Measurements from ENCODE around the gene CCDC169. TPM values are rescaled to one million over a fixed set of nuclear protein-coding genes. Genes with fewer than 3 reads are reported as not detected.

The CCDC169 gene
- total and polyA plus RNA-seq, 10 donors: 0.06 to 0.44 (median 0.13) TPM; not detected in 4

DNA sequence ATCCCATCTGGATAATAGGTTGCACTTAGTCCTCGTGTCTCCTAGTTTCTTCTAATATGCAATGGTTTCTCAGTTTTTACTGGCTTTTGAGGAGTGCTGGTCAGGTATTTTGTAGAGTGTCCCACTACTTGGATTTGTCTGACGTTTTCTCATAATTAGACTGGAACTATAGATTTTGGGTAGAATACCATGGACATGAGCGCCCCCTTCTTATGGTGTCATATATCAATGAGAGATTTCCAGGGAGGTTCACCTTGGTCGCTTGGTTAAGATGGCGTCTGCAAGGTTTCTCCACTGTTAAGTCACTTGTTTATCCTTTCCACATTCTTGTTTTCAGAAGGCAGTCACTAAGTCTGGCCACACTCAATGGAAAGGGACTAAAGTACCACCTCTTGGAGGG is 89.9 kb downstream of the CCDC169 start:
- Histone ChIP-seq H3K36me3 (no peaks in the 10 kb centered on the region), H3K27me3 (replicated peaks in 1 of 7) (no peaks in the 10 kb centered on the region), H3K9me3 (no peaks in the 10 kb centered on the region), H3K4me3 (no peak overlapping the region), H3K4me1 (no peaks in the 10 kb centered on the region), H3K27ac (no peak overlapping the region)
- intact Hi-C loops (cut with DNase I; ENCODE audit: low total_unique reads): no loop called here
- TF ChIP-seq, protein P1, sequence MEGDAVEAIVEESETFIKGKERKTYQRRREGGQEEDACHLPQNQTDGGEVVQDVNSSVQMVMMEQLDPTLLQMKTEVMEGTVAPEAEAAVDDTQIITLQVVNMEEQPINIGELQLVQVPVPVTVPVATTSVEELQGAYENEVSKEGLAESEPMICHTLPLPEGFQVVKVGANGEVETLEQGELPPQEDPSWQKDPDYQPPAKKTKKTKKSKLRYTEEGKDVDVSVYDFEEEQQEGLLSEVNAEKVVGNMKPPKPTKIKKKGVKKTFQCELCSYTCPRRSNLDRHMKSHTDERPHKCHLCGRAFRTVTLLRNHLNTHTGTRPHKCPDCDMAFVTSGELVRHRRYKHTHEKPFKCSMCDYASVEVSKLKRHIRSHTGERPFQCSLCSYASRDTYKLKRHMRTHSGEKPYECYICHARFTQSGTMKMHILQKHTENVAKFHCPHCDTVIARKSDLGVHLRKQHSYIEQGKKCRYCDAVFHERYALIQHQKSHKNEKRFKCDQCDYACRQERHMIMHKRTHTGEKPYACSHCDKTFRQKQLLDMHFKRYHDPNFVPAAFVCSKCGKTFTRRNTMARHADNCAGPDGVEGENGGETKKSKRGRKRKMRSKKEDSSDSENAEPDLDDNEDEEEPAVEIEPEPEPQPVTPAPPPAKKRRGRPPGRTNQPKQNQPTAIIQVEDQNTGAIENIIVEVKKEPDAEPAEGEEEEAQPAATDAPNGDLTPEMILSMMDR (IDR thresholded peaks at IDR 0.05 in 8 of 11, conservative IDR thresholded peaks at IDR 0.05 in 3 of 11): no peak
- no peak for TF ChIP-seq POLR2AphosphoS5 (IDR thresholded peaks at IDR 0.05)
- TF ChIP-seq POLR2A (IDR thresholded peaks at IDR 0.05): no peak
- DNase-seq: no peak
- WGBS, 5 donors: 76 to 91% (median 85%) methylated on average over 5 of the region's 5 CpGs

DNA sequence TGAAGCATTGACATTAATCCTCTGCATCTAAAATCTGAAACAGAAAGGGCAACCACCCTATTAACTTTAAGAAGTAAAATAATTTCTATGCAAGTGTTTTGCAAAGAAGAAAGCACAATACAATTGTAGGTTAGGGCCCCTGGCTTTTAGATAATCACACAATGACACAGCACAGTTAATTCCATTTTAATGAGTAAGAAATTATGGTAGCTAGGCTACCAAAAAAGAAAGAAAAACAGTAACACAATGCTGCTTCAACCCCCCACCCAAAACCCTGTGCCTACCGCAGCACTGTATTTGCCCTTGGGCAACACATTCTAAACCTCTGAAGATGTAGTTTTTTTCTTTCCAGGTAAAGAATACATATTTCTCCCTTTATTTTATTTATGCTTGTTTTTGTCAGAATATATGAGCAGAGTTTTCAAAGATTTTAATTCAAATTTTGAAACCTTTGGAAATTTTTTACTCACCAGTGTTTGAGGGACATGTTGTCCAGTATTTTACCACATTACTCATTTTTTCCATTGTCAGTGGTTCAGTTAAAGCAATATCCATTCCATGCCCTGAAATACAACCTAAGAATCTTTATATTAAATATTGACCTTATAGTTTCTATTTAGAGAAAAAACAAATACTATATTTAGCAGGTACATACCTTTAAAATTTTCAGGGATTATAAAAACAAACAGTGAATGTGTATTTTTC is 104.3 kb downstream of the CCDC169 start:
- Histone ChIP-seq H3K27me3 (replicated peaks in 1 of 7) (no peaks in the 10 kb centered on the region), H3K9me3 (no peaks in the 10 kb centered on the region), H3K4me1 (no peaks in the 10 kb centered on the region), H3K36me3 (no peaks in the 10 kb centered on the region), H3K27ac (no peak overlapping the region), H3K4me3 (no peak overlapping the region)
- TF ChIP-seq POLR2AphosphoS5 (IDR thresholded peaks at IDR 0.05) (no peak), POLR2A (IDR thresholded peaks at IDR 0.05) (no peak)
- TF ChIP-seq, protein P1 (IDR thresholded peaks at IDR 0.05 in 8 of 11, conservative IDR thresholded peaks at IDR 0.05 in 3 of 11): no peak
- 89 to 98% (median 97%) methylated on average over 1 of the region's 1 CpG for WGBS, 5 donors
- intact Hi-C loops (cut with DNase I; ENCODE audit: low total_unique reads): no loop called here
- no peak for DNase-seq

DNA sequence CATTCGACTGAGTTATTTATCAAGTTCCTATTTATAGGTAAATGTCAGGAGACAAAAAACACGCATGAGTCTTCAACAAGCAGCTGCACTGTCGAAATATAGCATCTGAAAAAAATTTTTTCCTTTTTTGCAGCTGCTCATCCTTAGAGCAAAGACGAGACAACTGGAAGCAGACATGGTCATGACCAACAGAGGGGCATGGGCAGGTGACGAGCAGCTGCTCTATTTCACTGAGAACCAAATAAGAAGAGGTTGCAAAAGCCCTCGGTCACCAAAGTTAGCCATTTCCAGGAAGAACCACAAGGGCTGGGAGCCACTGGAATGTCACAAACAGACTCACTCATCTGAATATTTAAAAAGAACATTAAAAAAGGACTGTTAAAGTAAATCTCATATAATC is 105.4 kb downstream of the CCDC169 start:
- 71 to 85% (median 79%) methylated on average over 6 of the region's 6 CpGs for WGBS, 5 donors
- DNase-seq: no peak
- no peaks in the 10 kb centered on the region for H3K27me3 ChIP-seq (replicated peaks in 1 of 7)
- H3K4me1 ChIP-seq: no peaks in the 10 kb centered on the region
- no peak overlapping the region for H3K4me3 ChIP-seq
- intact Hi-C loops (cut with DNase I; ENCODE audit: low total_unique reads): no loop called here
- no peaks in the 10 kb centered on the region for H3K36me3 ChIP-seq
- TF ChIP-seq, protein P1 (IDR thresholded peaks at IDR 0.05 in 8 of 11, conservative IDR thresholded peaks at IDR 0.05 in 3 of 11): no peak
- TF ChIP-seq POLR2A (IDR thresholded peaks at IDR 0.05): no peak
- H3K27ac ChIP-seq: no peak overlapping the region
- no peaks in the 10 kb centered on the region for H3K9me3 ChIP-seq

DNA sequence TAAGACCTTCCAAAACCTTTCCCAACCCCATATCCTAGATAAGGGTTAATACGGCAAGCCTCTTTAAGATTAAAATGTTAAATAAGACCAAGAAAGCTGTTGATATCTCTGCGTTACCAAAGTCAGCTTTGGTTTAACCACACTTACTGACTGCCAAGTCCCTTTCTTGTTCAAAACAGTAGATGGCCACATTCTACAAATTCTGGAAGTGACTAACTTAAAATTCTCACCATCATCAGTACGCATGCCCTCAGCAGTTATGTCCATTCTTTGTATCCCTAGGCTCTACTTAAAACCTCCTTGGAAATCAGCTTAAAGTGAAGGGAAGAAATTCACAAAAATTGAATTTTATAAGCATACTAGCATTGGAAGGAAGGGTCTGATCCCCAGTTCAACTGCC is 106.8 kb downstream of the CCDC169 start:
- intact Hi-C loops (cut with DNase I; ENCODE audit: low total_unique reads): no loop called here
- TF ChIP-seq POLR2AphosphoS5 (IDR thresholded peaks at IDR 0.05) (no peak), POLR2A (IDR thresholded peaks at IDR 0.05) (no peak)
- TF ChIP-seq, protein P1 (IDR thresholded peaks at IDR 0.05 in 8 of 11, conservative IDR thresholded peaks at IDR 0.05 in 3 of 11): no peak
- H3K4me1 ChIP-seq: no peaks in the 10 kb centered on the region
- WGBS, 5 donors: 85 to 96% (median 90%) methylated on average over 3 of the region's 3 CpGs
- no peaks in the 10 kb centered on the region for H3K9me3 ChIP-seq
- no peak overlapping the region for H3K4me3 ChIP-seq
- no peaks in the 10 kb centered on the region for H3K36me3 ChIP-seq
- H3K27ac ChIP-seq: no peak overlapping the region
- no peaks in the 10 kb centered on the region for H3K27me3 ChIP-seq (replicated peaks in 1 of 7)
- no peak for DNase-seq

All from spleen (tissue), 11 donors.